Activated CD8-positive, alpha-beta memory T cell treated with anti-CD3 and anti-CD28 coated beads, Interleukin-2, amount 50 U/mL, for 1 hour (primary cell): ENCODE data around the gene POLDIP2.

ENCODE experiments used
- DNase-seq: peaks from one replicate; pipeline ENCODE4 v3.0.0-alpha.2; 2020; ENCODE audit errors: extremely low read depth

POLDIP2 gene

DNA sequence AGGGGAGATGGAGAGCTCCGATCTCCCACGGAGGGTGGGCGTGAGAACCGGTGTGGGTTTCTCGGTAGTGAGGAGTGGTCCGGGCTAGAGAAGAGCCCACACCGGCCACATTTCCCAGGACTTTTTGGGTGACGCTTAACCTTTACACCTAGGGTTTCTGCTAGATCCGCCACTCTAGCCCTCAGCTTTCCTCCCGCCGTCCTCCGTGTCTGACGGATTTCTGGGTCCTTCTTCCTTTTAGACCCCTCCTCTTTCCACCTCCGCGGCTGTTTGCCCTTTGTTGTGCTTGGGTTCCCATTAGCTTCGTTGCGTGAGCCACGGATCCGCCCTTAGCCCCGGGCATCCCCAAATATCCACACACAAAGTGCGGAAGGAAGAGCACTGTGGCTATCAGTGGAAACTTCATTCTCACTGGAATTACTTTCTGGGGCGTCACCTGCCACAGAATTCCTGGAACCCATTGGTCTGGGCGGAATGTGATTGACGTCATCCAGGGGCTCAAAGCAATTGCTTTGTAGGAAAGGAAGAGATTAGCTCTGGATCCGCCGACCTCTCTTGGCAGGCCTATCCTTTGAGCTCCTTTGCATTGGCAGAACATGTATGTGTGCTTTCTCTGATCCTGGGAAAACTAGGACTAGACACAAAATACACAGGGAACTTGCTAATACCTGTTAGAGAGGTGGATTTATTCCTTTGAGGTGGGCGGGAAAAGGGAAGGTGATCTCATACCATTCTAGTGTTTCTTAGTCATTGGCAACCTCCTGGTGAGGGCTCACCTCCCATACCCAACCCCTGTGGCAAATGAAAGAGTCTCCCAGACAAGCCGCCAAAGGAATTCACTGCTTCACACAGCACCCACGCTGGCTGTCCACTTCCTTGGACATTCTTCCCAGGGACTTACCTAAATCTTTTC lies 21.1 kb downstream of the POLDIP2 start:
- DNase-seq = no peak

DNA sequence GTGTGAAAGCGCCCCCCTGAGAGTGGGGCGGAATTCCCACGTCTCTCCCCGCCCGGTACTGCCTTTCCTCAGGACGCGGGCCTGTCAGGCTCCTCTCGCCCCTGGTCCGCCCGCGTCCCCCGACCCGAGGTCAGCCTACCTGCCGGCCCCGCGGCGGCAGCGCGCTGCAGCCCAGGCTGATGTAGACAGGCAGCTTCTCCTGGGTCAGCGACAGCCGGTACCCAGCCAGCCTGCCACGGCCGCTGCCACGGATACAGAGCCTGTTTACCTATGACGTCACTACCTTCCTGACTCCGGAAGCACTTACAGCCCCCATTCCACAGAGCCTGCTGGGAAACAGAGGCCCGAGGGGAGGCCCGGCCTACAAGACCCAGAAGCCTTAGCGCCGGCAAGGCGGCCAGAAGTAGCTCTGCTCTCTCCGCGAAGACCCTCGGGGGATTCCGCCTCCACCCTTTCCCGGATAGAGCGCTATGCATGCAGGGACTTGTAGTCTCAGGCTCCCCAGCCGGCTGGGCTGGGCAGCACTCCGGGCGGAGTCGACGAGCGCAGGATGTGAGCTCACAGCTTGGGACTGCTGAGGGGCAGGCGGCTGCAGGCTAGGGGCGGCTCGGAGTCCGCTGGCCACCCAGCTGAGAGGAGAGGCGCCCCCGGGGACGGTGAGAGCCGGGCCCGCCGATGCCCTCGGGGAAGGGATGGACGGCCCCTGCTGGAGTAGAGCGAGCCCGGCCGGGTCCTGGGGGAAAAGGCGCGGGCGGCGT lies 21.9 kb downstream of the POLDIP2 start, which contains the start of the genes IFT20 and TNFAIP1:
TSS of gene IFT20 (minus strand) at position 272 of the 758 bp plus-strand sequence. CDS start 3,487 bp downstream, outside the sequence.
TSS of gene TNFAIP1 (plus strand) at position 561 of the 758 bp plus-strand sequence. CDS start 3,761 bp downstream, outside the sequence.
- peak; percentile 93 for DNase-seq

DNA sequence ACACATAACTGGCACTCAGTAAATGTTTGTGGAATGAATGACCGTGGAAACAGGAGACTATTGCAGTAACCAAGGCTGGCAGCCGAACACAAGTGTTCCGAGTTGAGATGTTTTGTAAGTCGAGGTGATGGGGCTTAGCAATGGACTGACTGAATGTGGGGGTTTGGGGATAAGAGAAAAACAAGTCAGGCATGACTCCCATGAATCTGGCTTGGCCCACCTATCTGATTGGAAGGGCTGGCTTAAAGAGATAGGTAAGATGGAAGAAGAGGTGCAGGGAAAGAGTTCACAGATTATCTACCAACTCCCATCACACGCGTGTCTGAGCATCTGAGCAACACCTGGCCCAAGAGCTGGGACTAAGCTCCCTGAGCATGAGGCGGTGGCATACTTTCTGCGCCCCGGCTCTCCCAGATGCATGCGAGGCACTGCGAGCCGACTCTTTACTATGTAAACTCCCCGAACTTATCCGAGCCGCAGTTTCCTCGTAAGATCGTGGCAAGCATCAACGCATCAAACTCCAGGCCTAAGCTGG lies 22.6 kb downstream of the POLDIP2 start:
- no peak for DNase-seq

DNA sequence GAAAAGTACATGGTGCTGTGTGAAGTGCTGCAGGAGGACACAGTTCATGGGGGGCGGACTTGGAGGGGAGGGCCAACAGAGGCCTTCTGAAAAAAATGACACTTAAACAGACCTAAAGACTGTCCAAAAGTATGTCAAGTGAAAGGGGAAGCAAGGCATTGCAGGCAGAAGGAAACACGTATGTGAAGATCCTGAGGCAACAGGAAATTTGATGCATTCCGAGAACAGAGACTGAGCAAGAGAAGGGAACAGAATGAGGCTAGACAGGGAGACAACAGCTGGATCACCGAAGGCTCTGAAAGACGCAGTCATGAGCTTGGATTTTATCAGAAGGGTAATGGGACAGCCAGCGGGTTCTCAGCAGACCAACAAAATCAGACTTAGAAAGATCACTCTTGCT lies 23.2 kb downstream of the POLDIP2 start:
- no peak for DNase-seq

DNA sequence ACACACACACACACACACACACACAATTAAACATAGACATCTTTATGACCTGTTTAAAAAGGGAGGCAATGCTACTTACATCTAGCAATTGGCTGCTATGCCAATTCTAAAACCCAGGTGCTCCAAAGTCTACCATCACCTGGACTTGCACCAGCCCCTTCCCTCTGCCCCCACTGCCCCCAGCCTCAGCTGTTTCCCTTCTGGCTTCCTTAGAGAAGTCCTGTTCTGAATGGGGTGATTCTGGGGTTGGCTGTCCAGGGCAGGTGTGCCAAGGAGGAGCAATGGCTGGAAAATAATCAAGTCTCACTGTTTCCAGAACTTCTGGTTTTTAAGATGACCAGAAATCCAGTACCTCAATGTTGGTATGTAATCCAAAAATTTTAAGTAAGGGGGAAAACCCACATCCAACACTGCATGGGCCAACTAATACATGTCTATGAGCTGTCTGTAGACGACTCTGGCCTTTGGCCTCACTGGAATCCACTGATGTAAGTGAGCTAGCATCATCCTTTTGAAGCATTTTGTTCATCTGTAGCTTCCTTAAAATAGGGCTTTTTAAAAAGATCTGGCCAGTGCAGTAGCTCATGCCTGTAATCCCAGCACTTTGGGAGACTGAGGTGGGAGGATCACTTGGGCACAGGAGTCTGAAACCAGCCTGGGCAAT lies 24.1 kb downstream of the POLDIP2 start:
- no peak for DNase-seq

DNA sequence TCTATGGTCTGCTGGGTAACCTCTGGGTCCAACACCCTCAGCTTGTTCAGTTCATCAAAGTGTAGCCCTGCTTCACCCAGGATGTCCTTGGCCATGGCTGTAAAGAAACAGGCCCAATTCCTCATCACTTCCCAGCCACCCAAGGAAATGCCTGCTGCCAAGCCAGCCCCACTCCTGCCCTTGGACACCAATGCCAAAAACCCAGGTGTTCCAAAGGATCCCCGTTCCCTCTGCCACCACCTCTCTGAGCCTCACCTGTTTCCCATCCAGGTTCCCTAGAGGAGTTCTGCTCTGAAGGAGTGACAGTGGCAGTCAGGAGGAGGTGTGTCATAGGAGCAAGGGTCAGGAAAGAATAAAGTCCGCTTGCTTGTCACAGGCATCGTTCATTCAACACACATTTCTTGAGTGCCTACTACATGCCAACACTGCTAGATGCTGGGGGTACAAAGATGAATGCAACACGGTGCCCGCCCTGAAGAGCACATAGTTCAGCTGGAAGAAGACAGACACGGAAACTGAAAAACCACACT lies 25.4 kb downstream of the POLDIP2 start:
- DNase-seq = no peak

DNA sequence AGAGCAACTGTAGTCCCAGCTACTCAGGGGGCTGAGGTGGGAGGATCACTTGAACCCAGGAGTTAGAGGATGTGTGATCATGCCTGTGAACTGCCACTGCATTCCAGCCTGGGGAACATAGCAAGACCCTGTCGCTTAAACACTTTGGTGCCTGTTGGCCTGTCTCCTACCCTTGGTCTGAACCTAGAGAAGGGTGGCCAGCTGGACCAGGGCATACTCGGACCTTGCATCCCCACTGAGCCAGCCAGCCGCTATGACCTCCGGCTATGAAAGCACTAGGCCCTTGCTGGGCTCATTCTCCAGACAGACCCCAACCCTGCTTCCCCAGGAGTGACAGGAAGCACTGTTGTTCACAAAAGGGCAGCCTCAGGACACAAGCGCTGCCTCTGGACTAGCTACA lies 26.7 kb downstream of the POLDIP2 start:
- DNase-seq = no peak

DNA sequence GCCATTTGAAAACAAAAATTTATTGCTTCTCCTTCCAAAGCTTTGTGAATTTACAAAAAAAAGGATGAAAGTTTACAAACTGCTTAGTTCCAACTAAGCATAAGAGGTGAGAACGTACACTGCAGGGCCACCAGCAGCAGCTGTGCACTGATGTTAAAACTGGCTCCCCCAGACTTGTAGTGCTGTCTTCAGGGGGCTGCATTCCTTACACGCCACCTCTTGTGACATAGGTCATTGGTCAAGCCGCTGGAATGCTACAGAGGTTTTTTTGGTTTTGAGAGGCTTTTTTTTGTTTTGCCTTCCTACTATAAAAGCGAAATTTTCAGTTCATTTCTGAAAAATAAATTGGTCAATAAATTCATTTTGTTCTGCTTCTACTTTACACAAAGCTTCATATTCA lies 29.0 kb downstream of the POLDIP2 start:
- DNase-seq = no peak

DNA sequence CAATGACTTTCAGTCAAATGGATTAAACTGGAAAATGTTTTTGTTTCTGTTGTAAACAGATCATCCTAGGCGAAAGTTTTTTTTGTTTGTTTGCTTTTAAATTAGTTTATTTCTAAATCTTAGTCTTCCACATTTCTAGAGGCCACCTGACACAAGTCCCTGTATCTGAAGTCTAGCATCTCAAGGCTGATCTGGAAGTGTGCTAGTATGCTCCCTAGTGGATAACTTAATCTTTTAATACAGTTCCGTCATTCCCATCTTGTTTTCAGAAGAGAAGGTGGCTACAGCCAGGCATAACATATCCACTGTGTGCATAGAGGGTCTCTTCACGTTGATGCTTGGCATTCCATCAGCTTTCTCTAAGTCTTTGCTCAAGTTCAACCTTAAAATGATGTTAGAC lies 29.6 kb downstream of the POLDIP2 start:
- no peak for DNase-seq

DNA sequence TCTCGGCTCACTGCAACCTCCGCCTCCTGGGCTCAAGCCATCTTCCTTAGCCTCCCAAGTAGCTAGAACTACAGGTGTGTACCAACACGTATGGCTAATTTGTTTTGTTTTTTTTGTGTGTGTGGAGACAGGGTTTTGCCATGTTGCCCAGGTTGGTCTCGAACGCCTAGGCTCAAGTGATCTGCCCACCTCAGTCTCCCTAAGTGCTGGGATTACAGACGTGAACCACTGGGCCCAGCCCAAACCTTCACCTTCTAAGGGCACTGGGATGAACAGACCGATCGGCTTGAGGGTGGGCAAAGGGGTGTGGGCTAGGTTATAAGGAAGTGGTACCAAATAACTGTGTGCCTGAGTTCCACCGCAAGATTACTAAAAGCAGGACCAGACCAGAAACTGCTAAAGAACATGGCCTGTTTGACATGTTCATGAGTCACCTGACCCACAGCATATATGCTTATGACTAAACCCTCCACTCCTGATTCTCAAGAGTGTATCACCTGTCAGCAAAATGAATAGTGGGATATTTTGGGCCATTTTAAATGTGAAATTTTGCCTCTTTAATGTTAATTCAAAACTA lies 30.2 kb downstream of the POLDIP2 start:
- DNase-seq = no peak

DNA sequence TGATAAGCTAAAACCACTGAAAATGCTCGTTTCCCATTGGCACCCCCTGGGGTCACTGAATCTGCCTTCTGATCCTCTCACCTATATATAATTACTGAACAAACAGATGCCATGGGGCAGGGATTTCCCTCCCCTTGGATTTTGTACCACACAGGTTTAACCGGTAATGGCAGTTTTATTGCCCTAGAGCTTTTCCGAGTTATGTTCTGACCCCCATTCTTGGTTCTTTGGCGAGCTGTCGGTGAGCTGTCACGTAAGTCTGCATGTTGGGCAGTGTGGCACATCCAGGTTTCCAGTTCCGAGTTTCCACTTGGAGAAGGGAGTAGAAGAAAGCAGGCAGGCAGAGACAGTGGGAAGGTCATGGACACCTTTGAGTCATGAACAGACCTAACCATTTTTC lies 31.2 kb downstream of the POLDIP2 start:
- DNase-seq = no peak

DNA sequence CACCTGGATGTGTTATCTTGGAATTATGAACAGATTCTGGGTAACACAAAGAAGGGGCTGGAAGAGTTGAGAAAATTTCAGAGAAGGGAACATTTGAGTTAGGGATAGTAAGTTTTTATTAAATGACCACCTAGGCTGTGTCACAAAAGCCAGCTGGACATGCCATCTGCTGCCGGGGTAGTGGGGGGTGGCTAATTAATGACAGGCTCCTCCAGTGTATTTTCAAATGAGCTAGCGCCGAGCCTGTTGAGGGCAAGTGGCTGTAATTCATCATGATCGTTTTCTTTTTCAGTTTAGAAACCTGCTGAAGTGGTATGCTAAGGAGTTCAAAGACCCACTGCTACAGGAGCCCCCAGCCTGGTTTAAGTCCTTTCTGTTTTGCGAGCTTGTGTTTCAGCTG lies 32.1 kb downstream of the POLDIP2 start:
- no peak for DNase-seq

DNA sequence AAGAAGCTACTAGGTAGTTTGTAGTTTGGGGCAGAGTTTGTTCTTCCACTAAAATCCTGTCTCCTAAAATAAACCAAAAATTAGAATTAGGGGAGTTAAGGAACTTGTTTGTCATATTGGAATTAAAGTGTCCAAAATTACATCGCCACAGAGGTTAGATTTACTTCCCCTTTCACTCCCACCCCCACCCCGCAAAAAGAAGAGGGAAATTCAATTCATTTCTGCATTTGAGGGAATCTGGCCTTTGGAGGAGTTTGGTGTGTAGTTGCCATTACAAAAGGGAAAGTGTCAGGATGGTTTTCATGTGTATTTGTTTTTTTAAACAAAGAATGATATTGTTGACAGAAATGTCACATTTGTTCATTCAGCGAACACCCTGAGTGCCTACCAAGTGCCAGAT lies 32.5 kb downstream of the POLDIP2 start:
- DNase-seq = no peak

DNA sequence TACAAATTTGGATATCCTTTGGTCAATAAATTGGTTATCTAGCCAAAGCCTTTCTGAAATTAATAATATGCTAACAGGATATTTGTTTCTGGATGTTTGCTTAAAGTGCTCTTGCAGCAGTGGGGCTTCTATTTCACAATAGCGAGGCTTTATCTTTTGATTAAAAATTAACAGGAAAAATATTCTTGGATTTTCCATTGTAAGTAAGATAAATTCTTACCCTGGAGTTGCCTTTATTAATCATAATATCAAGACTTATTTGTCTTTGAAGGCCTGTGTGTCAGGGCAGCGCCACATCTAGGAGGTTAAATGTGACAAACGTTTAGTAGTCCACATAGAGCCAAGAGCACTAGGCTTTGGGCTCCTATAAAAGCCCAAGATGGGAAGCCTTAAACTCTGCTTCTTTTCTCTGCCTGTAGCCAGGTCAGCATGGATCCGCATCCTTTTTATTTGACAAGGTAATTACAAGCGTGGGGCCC lies 33.0 kb downstream of the POLDIP2 start:
- DNase-seq = no peak

DNA sequence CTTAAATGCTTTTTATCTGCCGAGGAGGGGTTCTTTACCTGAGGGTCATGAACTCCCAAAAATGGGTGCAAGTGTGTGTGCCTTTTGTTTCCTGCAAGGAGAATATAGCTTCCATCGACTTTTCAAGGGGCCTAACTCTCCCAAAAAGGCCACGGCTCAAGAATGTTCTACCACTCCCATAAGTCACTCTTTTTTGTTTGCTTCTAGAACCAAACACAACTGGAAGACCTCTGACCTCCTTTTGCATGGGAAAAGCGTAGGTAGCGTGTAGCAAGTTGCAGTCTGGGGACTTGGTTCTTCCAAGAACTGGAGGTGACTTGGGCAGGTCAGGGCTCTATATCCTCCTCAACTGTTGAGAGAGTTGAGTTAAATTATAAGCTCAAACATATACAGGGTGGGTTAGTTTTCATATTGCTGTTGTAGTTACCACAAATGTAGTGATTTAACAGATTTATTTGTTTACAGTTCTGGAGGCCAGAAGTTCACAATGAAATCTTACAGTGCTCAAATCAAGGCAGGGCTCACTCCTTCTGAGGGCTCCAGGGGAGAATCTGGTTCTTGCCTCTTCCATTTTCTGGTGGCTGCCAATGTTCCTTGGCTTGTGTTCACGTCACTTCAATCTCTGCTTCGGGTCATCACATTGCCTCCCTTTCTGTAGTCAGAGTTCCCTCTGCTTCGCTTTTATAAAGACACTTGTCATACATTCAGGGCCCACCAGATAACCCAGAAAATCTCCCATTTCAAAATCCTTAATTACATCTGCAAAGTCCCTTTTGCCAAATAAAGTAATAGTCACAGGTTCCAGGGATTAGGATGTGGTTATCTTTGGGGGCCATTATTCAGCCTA lies 36.9 kb downstream of the POLDIP2 start:
- no peak for DNase-seq

DNA sequence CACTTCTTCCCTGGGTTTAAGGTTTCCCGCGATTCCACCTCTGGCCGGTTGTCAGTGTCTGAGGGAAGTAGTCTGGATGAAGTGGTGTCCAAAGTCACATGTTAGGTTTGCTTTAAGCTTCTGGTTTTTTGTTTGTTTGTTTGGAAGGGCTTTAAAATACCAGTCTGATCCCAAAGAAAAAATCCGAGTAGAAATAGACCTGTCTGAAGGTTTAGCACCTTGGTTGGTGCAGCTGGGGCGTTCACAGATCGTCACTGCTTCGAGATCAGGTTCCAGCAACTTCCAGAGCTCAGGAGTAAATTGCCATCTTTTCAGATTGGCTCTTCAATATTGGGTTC lies 37.8 kb downstream of the POLDIP2 start:
- no peak for DNase-seq

DNA sequence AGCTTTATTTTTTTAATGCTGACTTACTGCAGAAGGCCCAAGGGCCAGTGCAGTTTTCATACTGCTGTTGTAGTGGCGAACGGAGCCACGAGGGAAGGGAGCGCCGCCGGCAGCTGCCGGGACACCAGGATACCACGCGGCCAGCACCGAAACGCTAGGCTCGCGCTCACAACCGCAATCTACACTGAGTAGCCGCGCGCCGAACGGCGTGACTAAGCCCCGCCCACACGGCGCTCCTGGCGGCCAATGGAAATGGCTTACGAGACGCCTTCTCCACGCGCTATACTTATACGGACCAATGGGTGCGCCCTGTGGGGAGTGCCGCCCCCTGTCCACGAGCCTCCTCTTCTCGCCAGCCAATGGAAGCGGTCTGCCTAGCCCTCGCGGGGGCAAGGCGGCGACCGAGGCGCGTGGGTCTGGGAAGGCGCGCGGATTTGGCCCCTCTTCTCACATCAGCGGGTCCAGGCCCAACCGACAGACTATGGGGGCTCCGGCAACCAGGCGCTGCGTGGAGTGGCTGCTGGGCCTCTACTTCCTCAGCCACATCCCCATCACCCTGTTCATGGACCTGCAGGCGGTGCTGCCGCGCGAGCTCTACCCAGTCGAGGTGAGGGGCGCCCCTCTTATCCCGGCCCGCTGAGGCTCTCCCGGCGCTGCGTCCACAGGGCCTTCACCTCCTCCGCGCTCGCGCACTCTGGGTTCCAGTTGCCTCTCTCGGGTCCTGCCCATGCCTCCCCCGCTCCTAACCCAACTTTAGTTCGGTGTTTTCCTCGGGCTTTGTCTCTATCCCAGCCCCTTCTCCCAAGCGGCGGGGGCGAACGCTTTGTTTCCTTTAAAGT lies 38.3 kb downstream of the POLDIP2 start, which contains the start of gene TMEM97:
TSS of gene TMEM97 (plus strand) at position 442 of the 839 bp plus-strand sequence. CDS start at position 482, 40 bp downstream.
- peak; percentile 80 for DNase-seq

DNA sequence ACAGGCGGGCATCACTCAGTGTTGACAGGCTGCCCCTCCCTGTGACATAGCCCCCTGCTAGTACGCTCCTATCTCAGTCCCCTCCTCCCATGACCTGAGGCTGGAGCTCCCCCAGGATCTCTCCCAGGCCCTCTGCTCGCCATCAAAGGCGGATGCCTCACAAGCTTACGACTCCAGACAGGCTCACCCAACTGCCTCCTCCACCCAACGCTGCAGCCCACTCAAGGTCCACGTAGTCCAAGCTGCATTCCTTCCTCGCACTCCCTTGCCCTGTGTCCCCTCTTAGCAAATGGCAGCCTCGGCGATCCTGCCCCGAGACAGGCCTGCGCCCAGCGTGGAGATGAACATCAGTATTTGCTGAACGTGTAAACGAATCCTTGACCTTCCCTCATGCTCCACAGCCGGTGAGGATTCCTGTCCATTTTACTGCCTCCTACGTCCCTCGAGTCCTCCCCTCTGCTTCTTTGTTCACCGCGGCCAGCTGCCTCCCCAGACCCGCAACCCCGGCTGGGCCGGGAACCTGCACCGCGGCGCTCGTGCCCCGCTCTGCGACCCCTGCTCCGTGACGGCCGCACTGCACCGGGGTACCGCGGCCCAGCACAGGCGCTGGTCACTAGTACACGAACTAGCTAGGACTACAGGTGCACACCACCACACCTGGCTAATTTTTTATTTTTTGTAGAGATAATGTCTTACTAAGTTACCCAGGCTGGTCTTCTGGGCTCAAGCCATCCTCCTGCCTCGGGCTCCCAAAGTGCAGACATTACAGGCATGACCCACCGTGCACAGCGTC lies 39.2 kb downstream of the POLDIP2 start:
- DNase-seq = no peak
